NCI-H1930 (cell line): Measurements from ENCODE around the gene MYO5C.
"Not testable (repeated sequence)": the region's sequence is repeated elsewhere in the genome, so short reads cannot be mapped to it uniquely, and the experiment has no call there.

Experiments
- DNase-seq, 2 experiments: peaks; one replicate each; lab custom pipeline; 2025; lab: John Stamatoyannopoulos, UW

Gene MYO5C

DNA sequence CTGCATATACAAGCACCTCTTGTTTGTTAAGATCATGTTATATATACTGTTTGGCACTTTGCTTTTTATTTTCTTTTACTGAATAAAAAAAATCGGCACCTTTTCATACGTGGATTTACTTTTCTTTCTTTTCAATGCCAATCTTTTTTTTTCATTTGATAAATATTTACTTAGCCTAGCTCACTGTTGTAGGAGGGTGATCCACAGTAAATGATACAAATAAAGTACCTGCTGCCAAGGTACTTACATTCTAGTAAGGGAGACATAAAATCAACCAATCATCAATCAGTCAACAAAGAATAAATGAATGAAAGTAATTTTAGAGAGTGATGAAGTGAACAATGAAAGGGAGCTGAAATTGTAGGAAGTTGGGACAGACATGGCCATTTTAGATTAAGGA, 122.7 kb downstream of the MYO5C start:
- DNase-seq = no peak

DNA sequence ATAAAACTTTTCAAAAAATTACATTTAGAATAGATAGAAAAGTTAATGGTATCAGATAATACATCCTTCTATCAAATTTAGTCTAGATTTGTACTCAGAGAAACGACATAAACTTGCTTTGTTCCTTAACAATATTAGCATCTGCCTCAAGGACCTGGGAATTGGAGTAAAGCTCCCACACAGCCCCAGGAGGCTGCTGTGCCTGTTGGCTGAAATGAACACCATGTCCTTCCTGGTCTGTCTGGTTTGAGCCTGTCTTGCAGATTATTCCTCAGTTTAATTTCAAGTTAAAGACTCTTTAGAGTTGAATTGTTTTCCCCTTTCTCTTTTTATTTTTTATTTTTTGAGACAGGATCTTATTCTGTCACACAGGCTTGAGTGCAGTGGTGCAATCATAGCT, 123.8 kb downstream of the MYO5C start:
- DNase-seq = no peak

- DNase-seq = no peak
These were observed 124.2 kb downstream of the MYO5C start for GRCh38 chr15:52171386-52171785.

- DNase-seq = not testable (repeated sequence)
These were observed 125.4 kb downstream of the MYO5C start for GRCh38 chr15:52170199-52170598.

GRCh38 chr15:52165494-52166131, 130.0 kb downstream of the MYO5C start:
- DNase-seq = not testable (repeated sequence)

- no peak for DNase-seq
These were observed 130.9 kb downstream of the MYO5C start for GRCh38 chr15:52164631-52165265.

- no peak for DNase-seq
These were observed 132.0 kb downstream of the MYO5C start for GRCh38 chr15:52163321-52164190.

GRCh38 chr15:52162876-52163275, 132.7 kb downstream of the MYO5C start:
- no peak for DNase-seq

GRCh38 chr15:52162260-52162659, 133.3 kb downstream of the MYO5C start:
- DNase-seq = no peak

DNA sequence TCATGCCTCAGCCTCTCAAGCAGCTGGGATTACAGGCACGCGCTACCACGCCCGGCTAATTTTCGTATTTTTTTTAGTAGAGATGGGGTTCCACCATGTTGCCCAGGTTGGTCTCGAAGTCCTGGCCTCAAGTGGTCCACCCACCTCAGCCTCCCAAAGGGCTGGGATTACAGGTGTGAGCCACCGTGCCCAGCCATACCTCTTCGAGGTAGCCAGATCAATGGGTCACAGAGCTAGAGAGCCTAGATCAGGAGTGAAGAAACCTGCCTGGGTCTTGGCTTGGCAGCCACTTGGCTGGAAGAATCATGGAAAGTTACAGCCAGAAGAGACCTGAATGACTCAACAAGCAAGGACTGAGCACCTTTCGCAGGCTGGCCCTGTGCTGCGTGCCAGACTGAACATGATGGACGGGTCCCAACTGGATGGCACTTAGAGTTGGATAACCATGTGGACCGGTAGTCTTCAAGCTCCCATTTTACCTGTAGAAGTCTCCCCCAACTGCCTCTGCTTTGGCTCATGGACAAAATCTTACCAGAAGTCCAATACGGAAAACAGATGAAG, 134.1 kb downstream of the MYO5C start:
- no peak for DNase-seq

- no peak for DNase-seq
These were observed 136.0 kb downstream of the MYO5C start for GRCh38 chr15:52159645-52160044.

DNA sequence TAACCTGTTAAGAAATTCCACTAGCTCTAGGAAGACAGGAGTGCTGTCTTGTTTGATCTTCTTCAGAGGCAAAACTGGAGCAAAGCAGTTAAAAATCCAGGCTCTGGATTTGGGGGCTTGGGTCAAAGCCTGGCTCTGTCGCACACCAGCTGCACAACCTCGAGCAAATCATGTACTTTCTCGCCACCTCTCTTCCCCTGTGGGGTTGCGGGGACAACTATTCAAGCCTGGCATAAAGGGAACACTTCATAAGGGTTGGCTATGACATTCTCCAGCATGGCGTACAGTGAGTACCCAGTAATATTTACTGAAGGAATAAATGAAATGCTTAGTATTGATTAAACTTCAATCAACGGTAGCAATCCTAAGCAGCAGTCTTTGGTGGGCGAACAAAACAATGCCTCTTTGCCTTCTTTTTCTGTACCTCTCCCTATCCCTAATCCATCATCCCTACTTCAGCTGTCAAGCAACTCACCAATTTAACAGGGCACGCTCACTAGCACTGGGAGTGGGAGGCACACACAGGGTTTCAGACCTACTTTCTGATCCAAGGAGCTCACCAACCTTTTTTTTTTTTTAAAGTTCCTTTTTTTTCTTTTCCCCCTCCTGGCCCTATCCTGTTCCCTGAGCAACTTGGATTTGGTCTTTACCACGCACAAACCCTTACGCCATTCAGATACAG, 137.4 kb downstream of the MYO5C start:
- DNase-seq = no peak

- DNase-seq = no peak
These were observed 139.7 kb downstream of the MYO5C start for GRCh38 chr15:52155878-52156277.

- no peak for DNase-seq
These were observed 140.4 kb downstream of the MYO5C start for GRCh38 chr15:52154896-52155865.

GRCh38 chr15:52153900-52154895, 141.4 kb downstream of the MYO5C start:
- DNase-seq = no peak

DNA sequence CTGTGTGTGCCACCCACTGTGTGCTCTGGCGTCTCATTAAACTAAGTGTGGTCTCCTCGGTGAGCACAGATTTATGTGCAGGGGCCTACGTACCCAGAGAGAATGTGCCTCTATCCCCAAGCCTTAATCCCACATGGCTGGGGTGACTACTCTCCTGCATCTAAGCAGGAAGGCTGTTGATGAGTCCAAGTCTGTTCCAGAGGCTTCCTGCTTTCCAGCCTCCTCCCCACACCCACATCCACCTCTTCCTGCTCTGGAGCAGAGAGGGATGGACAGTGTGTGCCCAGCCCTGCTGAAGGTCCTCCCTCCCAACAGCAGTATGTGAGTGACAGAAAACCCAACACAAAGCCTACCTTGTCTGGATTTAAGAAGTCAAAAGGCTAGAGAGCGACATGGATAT, 144.3 kb downstream of the MYO5C start:
- no peak for DNase-seq

- no peak for DNase-seq
These were observed 144.7 kb downstream of the MYO5C start for GRCh38 chr15:52150871-52151270.

- no peak for DNase-seq
These were observed 145.4 kb downstream of the MYO5C start for GRCh38 chr15:52150043-52150825.

- DNase-seq = no peak
These were observed 147.2 kb downstream of the MYO5C start for GRCh38 chr15:52148403-52148802.
